ENCODE data around the gene GTF3C4. TPM values are rescaled to one million over a fixed set of nuclear protein-coding genes. Genes with fewer than 3 reads are reported as not detected.

GTF3C4 gene
- polyA plus RNA-seq, 4 donors: 1.6 to 13.8 (median 3.4) TPM

Other genes starting within 250 kb of the GTF3C4 start
- gene BARHL1, start 87.9 kb upstream of the GTF3C4 start, polyA plus RNA-seq: not detected
- gene DDX31, start 481 bp upstream of the GTF3C4 start, polyA plus RNA-seq: 10 to 100 TPM in 1 of 4 donors, 1 to 10 TPM in 3; 2.2 to 12.6 (median 4.9) TPM
- 1 to 10 TPM in 1 of 4 donors, under 1 TPM in 1, not detected in 2; 0.09 to 3.0 TPM for gene AK8, start 207.8 kb downstream of the GTF3C4 start, polyA plus RNA-seq
- gene SPACA9, start 208.4 kb downstream of the GTF3C4 start, polyA plus RNA-seq: 1 to 10 TPM in 2 of 4 donors, under 1 TPM in 1, not detected in 1; 0.22 to 1.9 (median 1.6) TPM